Activated T-helper 1 cell treated with anti-CD3 and anti-CD28 coated beads, Interleukin-12 subunit alpha, Interleukin-12 subunit beta, Interleukin-2, Interleukin-4 antibody, amounts not matched to agents 30 ng/mL and 10 ng/mL and 1 ng/mL, durations not matched to agents 14 hours and 24 hours and 36 hours (primary cell): ENCODE measurements around the gene EXOC2. TPM values are rescaled to one million over a fixed set of nuclear protein-coding genes. Genes with fewer than 3 reads are reported as not detected.

Source experiments
- DNase-seq: peaks from one replicate; pipeline ENCODE4 v3.0.0; 2021; ENCODE audit warnings: low spot score
- H3K27ac Mint-ChIP-seq: one replicate; pipeline ENCODE4 v1.8.0; 2021; ENCODE audit warnings: mild to moderate bottlenecking, mixed read lengths
- H3K27me3 Mint-ChIP-seq: one replicate; pipeline ENCODE4 v1.8.0; 2022; ENCODE audit warnings: mild to moderate bottlenecking, moderate library complexity, mixed read lengths; ENCODE audit not compliant: insufficient read depth
- H3K36me3 Mint-ChIP-seq: one replicate; pipeline ENCODE4 v1.8.0; 2021; ENCODE audit warnings: low read depth, mixed read lengths
- H3K4me1 Mint-ChIP-seq: one replicate; pipeline ENCODE4 v1.8.0; 2021; ENCODE audit warnings: low read depth, mixed read lengths
- H3K4me3 Mint-ChIP-seq: one replicate; pipeline ENCODE4 v1.8.0; 2021; ENCODE audit warnings: mild to moderate bottlenecking, moderate library complexity, mixed read lengths
- H3K9me3 Mint-ChIP-seq: one replicate; pipeline ENCODE4 v1.8.0; 2021; ENCODE audit warnings: mixed read lengths
- intact Hi-C: fragments of 100-400 bp; cut with micrococcal nuclease; formaldehyde crosslinking; loops from one replicate; pipeline ENCODE4 v1.15.1; 2024
- total RNA-seq: library from RNA; stranded (reverse); gene quantifications from 2 replicates; pipeline ENCODE4 v1.2.3, GENCODE V29; 2022

Gene EXOC2
- total RNA-seq, 1 donor from 2014 or later: 44.5 TPM

DNA sequence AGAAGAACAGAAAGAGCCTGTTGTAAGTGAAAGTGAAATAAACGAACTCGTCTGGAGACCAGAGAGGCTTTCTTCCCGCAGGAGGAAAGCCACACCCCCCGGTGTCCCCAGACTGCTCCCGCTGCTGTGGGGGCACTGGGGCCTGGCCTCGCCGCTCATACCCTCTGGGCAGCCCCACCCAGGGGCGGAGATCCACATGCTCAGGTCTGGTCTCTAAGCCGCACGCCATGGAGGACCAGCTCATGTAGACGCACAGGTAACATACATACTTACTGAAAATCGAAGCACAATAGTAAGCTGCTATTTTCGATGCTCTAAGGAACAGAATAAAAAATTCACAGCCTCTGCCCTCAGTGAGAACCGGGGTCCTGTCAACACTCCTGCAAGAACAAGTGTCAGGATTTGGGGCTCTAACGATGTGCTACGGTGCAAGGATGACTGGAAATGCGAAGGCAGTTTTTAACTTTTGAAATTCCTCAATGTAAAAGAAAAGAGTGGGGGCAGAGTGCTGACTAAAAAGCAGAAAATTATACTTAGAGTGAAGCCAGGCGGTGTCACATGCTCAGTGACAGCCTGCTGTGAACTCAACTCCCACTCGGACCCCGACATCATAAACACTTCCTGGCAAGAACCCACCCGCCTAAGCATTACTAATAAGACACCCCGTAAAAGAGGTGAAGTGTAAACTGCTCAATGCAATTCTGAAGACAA, 190.9 kb downstream of the EXOC2 start:
- H3K9me3 Mint-ChIP-seq: no peaks in the 10 kb centered on the region
- intact Hi-C loops: no loop called here
- peak overlapping the region; percentile 83 for H3K4me3 Mint-ChIP-seq
- H3K4me1 Mint-ChIP-seq: peaks cover 95% of the 10 kb centered on the region
- peak overlapping the region; percentile 93 for H3K27ac Mint-ChIP-seq
- H3K36me3 Mint-ChIP-seq: peaks cover 35% of the 10 kb centered on the region
- peak; percentile 57 for DNase-seq
- no peaks in the 10 kb centered on the region for H3K27me3 Mint-ChIP-seq

DNA sequence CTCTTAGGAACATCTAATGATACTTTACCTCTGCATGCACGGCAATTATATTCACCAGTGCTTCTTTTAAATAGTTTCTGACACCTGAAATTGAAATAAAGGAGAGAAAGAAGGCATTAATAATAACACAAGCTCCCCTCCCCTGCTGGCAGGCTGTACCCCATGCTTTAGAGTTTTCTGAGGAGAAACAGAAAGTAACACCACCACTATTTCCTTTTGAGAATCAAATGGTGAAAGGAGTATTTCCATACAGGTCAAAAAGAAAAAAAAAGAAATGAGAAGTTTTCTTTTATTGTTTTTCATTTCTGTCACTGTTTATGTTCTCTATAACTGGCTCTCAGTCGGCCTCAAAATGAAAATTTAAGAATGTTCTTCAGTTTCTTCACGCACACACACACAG, 193.3 kb downstream of the EXOC2 start:
- no peak for DNase-seq
- Mint-ChIP-seq H3K27ac (peak overlapping the region; percentile 94), H3K36me3 (peaks cover 41% of the 10 kb centered on the region), H3K9me3 (no peaks in the 10 kb centered on the region), H3K27me3 (no peaks in the 10 kb centered on the region), H3K4me1 (peaks cover 87% of the 10 kb centered on the region), H3K4me3 (peak overlapping the region; percentile 80)
- intact Hi-C loops: loop anchor here (1.0 to 2.0 kb wide), 12 partner anchors 9 to 310 kb away; partner anchors contain the start of genes DUSP22 and IRF4

DNA sequence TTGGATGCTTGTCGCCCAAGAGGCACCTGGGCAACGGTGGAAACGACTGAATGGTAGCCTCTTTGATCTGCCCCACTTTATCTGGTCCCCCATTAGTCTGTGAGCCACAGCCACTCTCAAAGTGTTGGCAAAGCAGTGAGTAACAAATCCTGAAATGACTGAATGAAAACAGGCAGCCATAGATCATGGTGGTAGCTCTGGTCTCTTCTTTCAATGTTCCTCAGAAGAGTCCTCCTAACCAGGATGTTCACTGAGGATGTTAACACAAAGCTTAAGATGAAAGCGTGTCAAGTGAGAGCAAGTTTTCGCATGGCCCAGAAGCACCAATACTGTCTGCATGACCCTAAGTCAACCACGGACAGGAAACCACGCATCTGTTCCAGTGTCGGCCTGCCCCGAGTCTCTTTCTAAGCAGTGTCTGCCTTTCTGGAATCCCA, 194.1 kb downstream of the EXOC2 start:
- H3K36me3 Mint-ChIP-seq: peaks cover 39% of the 10 kb centered on the region
- H3K9me3 Mint-ChIP-seq: no peaks in the 10 kb centered on the region
- no peaks in the 10 kb centered on the region for H3K27me3 Mint-ChIP-seq
- peaks cover 87% of the 10 kb centered on the region for H3K4me1 Mint-ChIP-seq
- peak overlapping the region; percentile 94 for H3K27ac Mint-ChIP-seq
- intact Hi-C loops: loop anchor here (1.0 to 2.0 kb wide), 13 partner anchors 7 to 310 kb away; partner anchors contain the start of genes DUSP22 and IRF4
- peak overlapping the region; percentile 80 for H3K4me3 Mint-ChIP-seq
- peak; percentile 56 for DNase-seq

DNA sequence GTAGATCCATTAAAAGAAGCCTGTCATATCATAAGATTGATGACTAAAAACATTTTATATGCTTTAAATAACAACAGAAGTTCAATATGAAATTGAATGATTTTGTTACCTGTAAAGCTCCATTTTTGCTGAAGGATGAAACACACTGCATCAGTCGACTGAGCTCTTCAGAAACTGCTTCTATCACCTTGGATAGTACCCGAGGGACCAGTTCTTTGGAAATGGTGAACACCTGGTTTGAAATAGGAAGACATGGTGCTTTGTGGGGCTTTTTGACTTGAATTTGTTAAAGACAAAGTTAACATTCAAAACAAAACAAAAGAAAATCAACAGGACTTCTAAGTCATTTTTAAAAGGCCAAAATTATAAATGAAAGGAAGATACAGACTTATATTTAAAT, 195.7 kb downstream of the EXOC2 start:
- H3K4me1 Mint-ChIP-seq: peaks cover 87% of the 10 kb centered on the region
- DNase-seq: no peak
- H3K27me3 Mint-ChIP-seq: no peaks in the 10 kb centered on the region
- H3K4me3 Mint-ChIP-seq: peak overlapping the region; percentile 80
- no peaks in the 10 kb centered on the region for H3K9me3 Mint-ChIP-seq
- intact Hi-C loops: no loop called here
- peak overlapping the region; percentile 80 for H3K27ac Mint-ChIP-seq
- H3K36me3 Mint-ChIP-seq: peaks cover 38% of the 10 kb centered on the region

DNA sequence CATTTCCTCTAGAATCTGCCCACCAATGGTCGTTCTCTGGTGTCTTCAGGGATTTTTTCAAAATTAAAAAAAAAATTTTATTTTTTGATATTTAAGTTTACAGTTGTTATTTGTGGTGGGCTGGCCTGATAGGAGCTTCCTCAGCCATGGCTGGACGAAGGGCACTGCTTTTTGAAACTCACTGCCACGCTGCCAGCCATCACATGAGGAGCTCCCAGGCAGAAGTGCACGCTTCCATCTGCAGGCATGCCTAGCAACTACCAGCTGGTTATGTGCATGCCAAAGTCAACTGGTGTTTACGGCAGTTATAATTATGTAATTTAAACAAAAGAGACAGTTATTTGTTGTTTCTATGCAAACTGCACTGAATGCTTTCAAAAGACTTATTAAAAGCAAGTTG, 196.3 kb downstream of the EXOC2 start:
- DNase-seq: no peak

DNA sequence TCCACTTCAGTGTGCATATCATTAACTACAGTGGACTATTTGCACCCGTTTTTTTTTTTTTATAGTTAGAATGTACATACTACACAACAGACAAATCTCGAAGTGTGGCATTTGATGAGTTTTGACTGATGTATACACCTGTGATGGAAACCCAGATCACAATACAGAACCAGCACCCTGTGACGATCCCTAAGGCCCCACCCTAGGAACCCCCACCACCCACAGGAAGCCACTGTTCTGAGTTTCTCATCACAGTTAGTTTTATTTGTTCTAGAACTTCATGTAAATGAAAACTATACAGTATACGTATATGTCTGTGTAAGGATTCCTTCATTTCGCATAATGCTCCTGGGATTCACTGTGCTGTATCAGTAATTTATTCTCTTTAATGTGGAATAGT, 198.5 kb downstream of the EXOC2 start:
- intact Hi-C loops: no loop called here
- no peak for DNase-seq
- peaks cover 39% of the 10 kb centered on the region for H3K36me3 Mint-ChIP-seq
- peaks cover 92% of the 10 kb centered on the region for H3K4me1 Mint-ChIP-seq
- H3K9me3 Mint-ChIP-seq: no peaks in the 10 kb centered on the region
- H3K4me3 Mint-ChIP-seq: peak overlapping the region; percentile 67
- H3K27ac Mint-ChIP-seq: peak overlapping the region; percentile 99
- H3K27me3 Mint-ChIP-seq: no peaks in the 10 kb centered on the region

More for the DNA sequence above, 196.3 kb downstream of the EXOC2 start:
- H3K4me3 Mint-ChIP-seq: peak overlapping the region; percentile 80
- intact Hi-C loops: no loop called here
- H3K4me1 Mint-ChIP-seq: peaks cover 87% of the 10 kb centered on the region
- no peaks in the 10 kb centered on the region for H3K9me3 Mint-ChIP-seq
- H3K36me3 Mint-ChIP-seq: peaks cover 37% of the 10 kb centered on the region
- no peaks in the 10 kb centered on the region for H3K27me3 Mint-ChIP-seq
- H3K27ac Mint-ChIP-seq: no peak overlapping the region

DNA sequence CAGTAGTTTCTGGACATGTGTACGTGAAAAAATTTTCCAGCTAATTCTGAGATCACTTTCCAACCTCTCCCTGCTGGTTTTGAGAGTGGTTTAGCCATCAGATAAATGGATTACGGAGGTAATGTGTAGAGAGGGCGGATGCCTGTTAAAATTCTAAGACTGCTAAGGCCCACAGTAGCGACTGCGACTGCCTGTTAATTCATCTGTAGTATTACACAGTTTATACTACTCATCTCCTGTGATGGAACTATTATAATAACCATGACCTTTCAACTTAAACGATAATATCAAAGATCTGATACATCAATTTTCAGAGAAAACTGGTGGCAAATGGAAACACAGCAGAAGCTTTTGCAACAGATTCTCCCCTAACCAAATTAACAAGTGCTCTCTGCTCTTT, 199.1 kb downstream of the EXOC2 start:
- Mint-ChIP-seq H3K36me3 (peaks cover 45% of the 10 kb centered on the region), H3K9me3 (no peaks in the 10 kb centered on the region), H3K27ac (peak overlapping the region; percentile 99), H3K27me3 (no peaks in the 10 kb centered on the region), H3K4me3 (peak overlapping the region; percentile 67), H3K4me1 (peaks cover 92% of the 10 kb centered on the region)
- intact Hi-C loops: loop anchor here (1.0 kb wide), 1 partner anchor 10 kb away; no protein-coding TSS in a partner anchor
- no peak for DNase-seq

DNA sequence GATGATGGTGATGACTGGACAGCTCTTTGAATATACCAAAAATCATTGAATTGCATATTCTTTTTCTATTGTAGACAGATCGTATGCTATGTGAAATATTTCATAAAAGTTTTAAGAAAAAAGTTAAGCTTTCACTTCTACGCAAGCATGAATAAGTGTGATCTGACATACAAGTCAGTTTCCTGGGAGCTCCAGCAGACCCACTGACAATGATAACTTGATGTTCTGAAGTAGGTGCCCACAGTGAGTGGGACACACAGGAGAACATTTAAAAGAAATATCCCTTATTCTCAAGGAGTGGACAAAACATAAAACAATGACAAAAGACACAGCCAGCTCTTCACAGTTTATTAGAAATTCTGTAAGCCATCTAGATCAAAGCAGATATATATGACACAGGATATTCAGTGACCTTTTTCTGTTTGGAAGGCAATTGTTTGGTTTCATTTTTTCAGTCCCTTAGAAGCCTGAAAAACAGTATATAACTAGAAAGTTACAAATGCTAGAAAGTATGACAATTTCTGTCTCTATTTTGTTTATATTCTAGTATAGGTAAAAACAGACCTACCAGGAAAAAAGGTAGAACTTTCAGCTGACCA, 200.0 kb downstream of the EXOC2 start:
- H3K36me3 Mint-ChIP-seq: peaks cover 39% of the 10 kb centered on the region
- H3K4me1 Mint-ChIP-seq: peaks cover 92% of the 10 kb centered on the region
- DNase-seq: no peak
- no peaks in the 10 kb centered on the region for H3K27me3 Mint-ChIP-seq
- H3K27ac Mint-ChIP-seq: peak overlapping the region; percentile 99
- H3K4me3 Mint-ChIP-seq: peak overlapping the region; percentile 67
- H3K9me3 Mint-ChIP-seq: no peaks in the 10 kb centered on the region
- intact Hi-C loops: loop anchor here (1.0 kb wide), 1 partner anchor 9 kb away; no protein-coding TSS in a partner anchor

DNA sequence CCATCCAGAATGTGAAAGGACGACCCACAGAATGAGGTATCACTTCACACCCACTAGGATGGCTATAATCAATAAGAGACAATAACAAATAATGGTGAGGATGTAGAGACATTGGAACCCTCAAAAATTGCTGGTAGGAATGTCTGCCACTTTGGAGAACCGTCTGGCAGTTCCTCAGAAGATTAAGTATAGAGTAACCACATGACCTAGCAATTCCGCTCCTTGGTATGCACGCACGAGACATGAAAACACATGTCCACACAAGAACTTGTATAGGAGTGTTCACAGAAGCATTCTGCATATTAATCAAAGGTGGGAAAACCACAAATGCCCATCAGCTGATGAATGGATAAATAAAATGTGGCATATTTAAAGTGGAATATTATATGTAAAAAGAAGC, 200.8 kb downstream of the EXOC2 start:
- Mint-ChIP-seq H3K9me3 (no peaks in the 10 kb centered on the region), H3K4me3 (peak overlapping the region; percentile 67), H3K27ac (peak overlapping the region; percentile 99), H3K4me1 (peaks cover 85% of the 10 kb centered on the region), H3K27me3 (no peaks in the 10 kb centered on the region), H3K36me3 (peaks cover 40% of the 10 kb centered on the region)
- intact Hi-C loops: no loop called here
- no peak for DNase-seq

DNA sequence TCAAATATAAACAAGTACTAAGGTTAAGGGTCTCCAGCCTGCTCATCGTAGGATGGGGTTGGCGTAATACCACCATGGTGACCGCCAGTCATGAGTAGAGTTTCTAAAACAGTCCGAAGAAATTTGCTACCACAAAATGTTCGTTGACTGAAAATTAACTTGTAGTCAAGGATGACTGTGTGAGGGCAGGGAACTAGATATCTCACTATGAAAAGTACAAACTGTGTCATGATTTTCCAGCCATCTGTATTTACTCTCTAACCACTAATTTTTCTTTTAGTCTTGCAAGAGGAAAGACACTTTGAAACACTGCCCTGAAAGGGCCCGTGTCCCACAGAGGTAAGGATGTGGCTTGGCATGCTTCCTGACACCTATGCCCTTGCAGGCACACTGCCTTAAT, 201.7 kb downstream of the EXOC2 start:
- peaks cover 41% of the 10 kb centered on the region for H3K36me3 Mint-ChIP-seq

DNA sequence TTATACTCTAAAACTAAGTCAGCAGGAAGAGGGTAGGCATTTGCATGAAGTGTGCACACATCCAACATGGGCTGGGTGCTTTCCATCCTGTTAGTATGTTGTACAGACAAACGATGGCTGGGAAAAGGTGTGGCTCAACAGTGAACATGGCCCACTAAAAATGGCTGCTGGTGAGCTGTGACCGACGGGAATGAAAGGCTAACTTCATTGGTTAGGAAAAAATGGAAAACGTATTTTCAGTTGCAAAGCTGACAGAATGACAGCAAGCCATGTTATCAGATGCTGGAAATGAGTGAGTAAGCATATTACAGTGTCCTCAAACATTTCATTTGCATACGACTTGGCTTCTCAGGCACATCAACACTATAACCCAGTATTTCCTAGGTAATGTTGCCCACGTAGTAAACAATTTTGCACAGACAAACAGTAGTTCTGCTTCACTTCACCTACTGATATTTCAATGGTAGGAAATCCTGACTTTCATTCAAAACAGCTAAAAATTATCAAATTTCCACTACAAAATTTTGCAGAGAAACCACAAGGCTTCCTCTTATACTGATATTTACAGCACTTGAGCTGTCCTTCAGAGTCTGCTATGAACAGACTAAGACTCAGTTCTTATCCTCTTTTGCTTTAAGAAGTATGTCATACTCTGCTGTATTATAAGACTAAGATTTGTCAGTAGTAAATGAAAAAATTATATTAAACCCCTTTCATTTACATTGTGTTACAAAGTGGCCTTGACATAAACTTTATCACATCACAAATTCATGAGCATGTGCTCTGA, 202.5 kb downstream of the EXOC2 start:
- Mint-ChIP-seq H3K9me3 (no peaks in the 10 kb centered on the region), H3K27me3 (no peaks in the 10 kb centered on the region), H3K36me3 (peaks cover 39% of the 10 kb centered on the region), H3K4me3 (peak overlapping the region; percentile 62), H3K27ac (peak overlapping the region; percentile 99), H3K4me1 (peaks cover 77% of the 10 kb centered on the region)
- intact Hi-C loops: loop anchor here (1.0 to 2.0 kb wide), 14 partner anchors 9 to 302 kb away; partner anchors contain the start of genes DUSP22 and IRF4
- peak; percentile 40 for DNase-seq

More for the DNA sequence above, 201.7 kb downstream of the EXOC2 start:
- no peaks in the 10 kb centered on the region for H3K9me3 Mint-ChIP-seq
- H3K27me3 Mint-ChIP-seq: no peaks in the 10 kb centered on the region
- peaks cover 82% of the 10 kb centered on the region for H3K4me1 Mint-ChIP-seq
- DNase-seq: peak; percentile 38
- peak overlapping the region; percentile 62 for H3K4me3 Mint-ChIP-seq
- intact Hi-C loops: loop anchor here (1.0 to 2.0 kb wide), 4 partner anchors 67 to 302 kb away; partner anchors contain the start of gene DUSP22
- H3K27ac Mint-ChIP-seq: peak overlapping the region; percentile 99

DNA sequence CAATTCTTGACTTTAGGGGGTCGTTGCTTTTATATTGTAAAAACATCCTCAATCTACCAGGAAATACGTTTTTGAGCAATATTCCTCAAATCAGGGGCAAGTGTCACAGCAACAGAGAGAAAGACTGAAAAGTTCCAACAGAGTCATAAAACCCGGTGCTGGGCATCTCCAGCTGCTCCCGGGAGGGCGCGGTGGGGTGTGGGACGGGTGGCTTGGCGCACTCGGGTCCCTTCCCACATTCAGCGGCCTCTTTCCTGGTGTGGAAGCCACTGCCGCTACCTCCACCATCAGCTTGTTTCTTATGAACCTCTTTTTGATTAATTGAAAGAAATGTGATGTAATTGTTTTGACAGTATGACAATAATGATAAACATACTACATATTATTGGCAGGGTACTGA, 203.2 kb downstream of the EXOC2 start:
- Mint-ChIP-seq H3K27ac (peak overlapping the region; percentile 99), H3K36me3 (peaks cover 38% of the 10 kb centered on the region), H3K9me3 (no peaks in the 10 kb centered on the region), H3K27me3 (no peaks in the 10 kb centered on the region), H3K4me1 (peaks cover 78% of the 10 kb centered on the region), H3K4me3 (peak overlapping the region; percentile 62)
- DNase-seq: no peak
- intact Hi-C loops: loop anchor here (1.0 to 2.0 kb wide), 14 partner anchors 10 to 301 kb away; partner anchors contain the start of genes DUSP22 and IRF4
